Measurements from ENCODE around the gene SFXN2.

DNA sequence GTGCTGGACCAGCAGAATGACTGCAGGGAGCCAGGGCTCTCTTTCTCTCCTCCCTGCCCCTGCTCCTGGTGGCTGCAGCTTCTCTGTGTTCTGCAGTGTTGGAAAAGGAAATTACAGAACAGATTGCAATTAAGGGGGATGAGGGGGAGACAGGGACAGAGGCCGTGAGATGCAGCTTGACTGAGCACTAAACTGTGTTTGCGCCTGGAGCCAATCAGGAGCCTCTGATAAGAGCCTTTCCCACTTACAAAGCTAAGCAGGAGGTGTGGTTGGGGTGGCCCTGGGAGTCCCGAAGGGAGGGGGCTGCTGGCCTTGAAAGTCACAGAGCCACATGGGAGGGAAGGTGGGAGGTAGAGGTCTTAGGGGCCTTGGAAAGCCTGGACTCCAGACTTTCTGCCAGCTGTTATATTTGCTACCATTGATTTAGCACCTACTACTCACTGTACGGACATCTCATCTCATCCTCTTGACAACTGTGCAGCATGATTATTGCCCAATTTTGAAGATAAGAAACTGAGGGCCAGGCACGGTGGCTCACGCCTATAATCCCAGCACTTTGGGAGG lies 43.5 kb upstream of the SFXN2 start:
- no peak for TF ChIP-seq POLR2A (IDR thresholded peaks at IDR 0.05)
- TF ChIP-seq, protein P1, sequence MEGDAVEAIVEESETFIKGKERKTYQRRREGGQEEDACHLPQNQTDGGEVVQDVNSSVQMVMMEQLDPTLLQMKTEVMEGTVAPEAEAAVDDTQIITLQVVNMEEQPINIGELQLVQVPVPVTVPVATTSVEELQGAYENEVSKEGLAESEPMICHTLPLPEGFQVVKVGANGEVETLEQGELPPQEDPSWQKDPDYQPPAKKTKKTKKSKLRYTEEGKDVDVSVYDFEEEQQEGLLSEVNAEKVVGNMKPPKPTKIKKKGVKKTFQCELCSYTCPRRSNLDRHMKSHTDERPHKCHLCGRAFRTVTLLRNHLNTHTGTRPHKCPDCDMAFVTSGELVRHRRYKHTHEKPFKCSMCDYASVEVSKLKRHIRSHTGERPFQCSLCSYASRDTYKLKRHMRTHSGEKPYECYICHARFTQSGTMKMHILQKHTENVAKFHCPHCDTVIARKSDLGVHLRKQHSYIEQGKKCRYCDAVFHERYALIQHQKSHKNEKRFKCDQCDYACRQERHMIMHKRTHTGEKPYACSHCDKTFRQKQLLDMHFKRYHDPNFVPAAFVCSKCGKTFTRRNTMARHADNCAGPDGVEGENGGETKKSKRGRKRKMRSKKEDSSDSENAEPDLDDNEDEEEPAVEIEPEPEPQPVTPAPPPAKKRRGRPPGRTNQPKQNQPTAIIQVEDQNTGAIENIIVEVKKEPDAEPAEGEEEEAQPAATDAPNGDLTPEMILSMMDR (IDR thresholded peaks at IDR 0.05 in 4 of 5, conservative IDR thresholded peaks at IDR 0.05 in 1 of 5), result no peak

Measured in gastrocnemius medialis (tissue), 4 donors.